Stimulated activated CD8-positive, alpha-beta memory T cell treated with anti-CD3 and anti-CD28 coated beads, Interleukin-15, amount 100 ng/mL, for 1 hour (primary cell): ENCODE data around the gene GINS1.
"Not testable (repeated sequence)": the region's sequence is repeated elsewhere in the genome, so short reads cannot be mapped to it uniquely, and the experiment has no call there.

ENCODE experiments used
- DNase-seq: peaks from one replicate; pipeline ENCODE4 v3.0.0-alpha.2; 2020; ENCODE audit warnings: low read depth

The GINS1 gene

GRCh38 chr20:25454153-25454900, 46.9 kb downstream of the GINS1 start:
- no peak for DNase-seq

GRCh38 chr20:25457886-25458680, 50.6 kb downstream of the GINS1 start:
- DNase-seq = no peak

- no peak for DNase-seq
Observed at GRCh38 chr20:25459111-25459830, 51.8 kb downstream of the GINS1 start.

- no peak for DNase-seq
Observed at GRCh38 chr20:25459916-25460535, 52.6 kb downstream of the GINS1 start.

- no peak for DNase-seq
Observed at GRCh38 chr20:25460566-25461280, 53.2 kb downstream of the GINS1 start.

GRCh38 chr20:25461281-25461650, 53.8 kb downstream of the GINS1 start:
- no peak for DNase-seq

- no peak for DNase-seq
Observed at GRCh38 chr20:25461786-25462545, 54.5 kb downstream of the GINS1 start.

GRCh38 chr20:25464501-25465242, 57.2 kb downstream of the GINS1 start:
- no peak for DNase-seq

GRCh38 chr20:25465243-25466135, 58.0 kb downstream of the GINS1 start:
- DNase-seq = no peak

- no peak for DNase-seq
Observed at GRCh38 chr20:25466846-25467245, 59.4 kb downstream of the GINS1 start.

GRCh38 chr20:25467441-25467840, 60.0 kb downstream of the GINS1 start:
- DNase-seq = no peak

- no peak for DNase-seq
Observed at GRCh38 chr20:25468126-25469075, 60.9 kb downstream of the GINS1 start.

- no peak for DNase-seq
Observed at GRCh38 chr20:25469558-25469957, 62.1 kb downstream of the GINS1 start.

- no peak for DNase-seq
Observed at GRCh38 chr20:25470045-25470444, 62.6 kb downstream of the GINS1 start.

GRCh38 chr20:25471020-25471419, 63.5 kb downstream of the GINS1 start:
- no peak for DNase-seq

GRCh38 chr20:25473297-25473696, 65.8 kb downstream of the GINS1 start:
- not testable (repeated sequence) for DNase-seq

GRCh38 chr20:25476106-25477013, 68.9 kb downstream of the GINS1 start:
- DNase-seq = no peak
